ENCODE measurements around the gene IMPA2.

IMPA2 gene

GRCh38 chr18:12006488-12006840 lies 25.2 kb downstream of the IMPA2 start:
- H3K9me2 ChIP-seq (replicated peaks; ENCODE audit: control insufficient read depth, low read length): no peaks in the 10 kb centered on the region
- H3K4me1 ChIP-seq (ENCODE audit: control insufficient read depth, low read length): no peaks in the 10 kb centered on the region
- no peak overlapping the region for H3K4me3 ChIP-seq (ENCODE audit: low read length)
- no peak overlapping the region for H3K27ac ChIP-seq (ENCODE audit: low read depth, low read length)
- 0 out of 2 replicates have a peak, but pooled peaks cover 3% of the 10 kb centered on the region for H3K36me3 ChIP-seq (ENCODE audit: control insufficient read depth, low read length)
- TF ChIP-seq CTCF (IDR thresholded peaks at IDR 0.05; ENCODE audit: low read depth, low read length, poor library complexity, severe bottlenecking) (no peak), EZH2phosphoT487 (IDR thresholded peaks at IDR 0.05; ENCODE audit: borderline replicate concordance, low read length) (no peak)
- no peaks in the 10 kb centered on the region for H3K79me2 ChIP-seq (ENCODE audit: control insufficient read depth, low read length)
- H4K20me1 ChIP-seq (ENCODE audit: control insufficient read depth, insufficient read depth, low read depth, low read length): no peaks in the 10 kb centered on the region
- H3K9me3 ChIP-seq (ENCODE audit: control insufficient read depth, insufficient read depth, low read length): no peaks in the 10 kb centered on the region
- no peak overlapping the region for H3K4me2 ChIP-seq (ENCODE audit: low read length)
- H3K27me3 ChIP-seq (ENCODE audit: control insufficient read depth, low read length): no peaks in the 10 kb centered on the region
- H3F3A ChIP-seq (ENCODE audit: control insufficient read depth, insufficient read depth): no peaks in the 10 kb centered on the region

- H3K4me2 ChIP-seq (ENCODE audit: low read length): no peak overlapping the region
- TF ChIP-seq EZH2phosphoT487 (IDR thresholded peaks at IDR 0.05; ENCODE audit: borderline replicate concordance, low read length): no peak
- no peak for TF ChIP-seq CTCF (IDR thresholded peaks at IDR 0.05; ENCODE audit: low read depth, low read length, poor library complexity, severe bottlenecking)
These were observed 25.8 kb downstream of the IMPA2 start for GRCh38 chr18:12007063-12007462.

GRCh38 chr18:12008181-12008767 lies 27.0 kb downstream of the IMPA2 start:
- Histone ChIP-seq H3K27me3 (ENCODE audit: control insufficient read depth, low read length) (no peaks in the 10 kb centered on the region), H3K9me3 (ENCODE audit: control insufficient read depth, insufficient read depth, low read length) (no peaks in the 10 kb centered on the region), H3K4me3 (ENCODE audit: low read length) (no peak overlapping the region), H3K36me3 (ENCODE audit: control insufficient read depth, low read length) (no peaks in the 10 kb centered on the region), H4K20me1 (ENCODE audit: control insufficient read depth, insufficient read depth, low read depth, low read length) (no peaks in the 10 kb centered on the region), H3K79me2 (ENCODE audit: control insufficient read depth, low read length) (no peaks in the 10 kb centered on the region), H3K27ac (ENCODE audit: low read depth, low read length) (no peak overlapping the region), H3K4me1 (ENCODE audit: control insufficient read depth, low read length) (no peaks in the 10 kb centered on the region), H3K9me2 (replicated peaks; ENCODE audit: control insufficient read depth, low read length) (no peaks in the 10 kb centered on the region), H3K4me2 (ENCODE audit: low read length) (no peak overlapping the region), H3F3A (ENCODE audit: control insufficient read depth, insufficient read depth) (no peaks in the 10 kb centered on the region)
- no peak for TF ChIP-seq CTCF (IDR thresholded peaks at IDR 0.05; ENCODE audit: low read depth, low read length, poor library complexity, severe bottlenecking)
- TF ChIP-seq EZH2phosphoT487 (IDR thresholded peaks at IDR 0.05; ENCODE audit: borderline replicate concordance, low read length): no peak

More at GRCh38 chr18:12007063-12007462, 25.8 kb downstream of the IMPA2 start:
- Histone ChIP-seq H4K20me1 (ENCODE audit: control insufficient read depth, insufficient read depth, low read depth, low read length) (no peaks in the 10 kb centered on the region), H3K4me1 (ENCODE audit: control insufficient read depth, low read length) (no peaks in the 10 kb centered on the region), H3K9me2 (replicated peaks; ENCODE audit: control insufficient read depth, low read length) (no peaks in the 10 kb centered on the region), H3K9me3 (ENCODE audit: control insufficient read depth, insufficient read depth, low read length) (no peaks in the 10 kb centered on the region), H3K79me2 (ENCODE audit: control insufficient read depth, low read length) (no peaks in the 10 kb centered on the region), H3K27ac (ENCODE audit: low read depth, low read length) (no peak overlapping the region), H3K27me3 (ENCODE audit: control insufficient read depth, low read length) (no peaks in the 10 kb centered on the region), H3K36me3 (ENCODE audit: control insufficient read depth, low read length) (no peaks in the 10 kb centered on the region), H3F3A (ENCODE audit: control insufficient read depth, insufficient read depth) (no peaks in the 10 kb centered on the region), H3K4me3 (ENCODE audit: low read length) (no peak overlapping the region)

Data from DOHH2 (cell line).